ENCODE results near the gene TM9SF1.

- TF ChIP-seq, protein P1, sequence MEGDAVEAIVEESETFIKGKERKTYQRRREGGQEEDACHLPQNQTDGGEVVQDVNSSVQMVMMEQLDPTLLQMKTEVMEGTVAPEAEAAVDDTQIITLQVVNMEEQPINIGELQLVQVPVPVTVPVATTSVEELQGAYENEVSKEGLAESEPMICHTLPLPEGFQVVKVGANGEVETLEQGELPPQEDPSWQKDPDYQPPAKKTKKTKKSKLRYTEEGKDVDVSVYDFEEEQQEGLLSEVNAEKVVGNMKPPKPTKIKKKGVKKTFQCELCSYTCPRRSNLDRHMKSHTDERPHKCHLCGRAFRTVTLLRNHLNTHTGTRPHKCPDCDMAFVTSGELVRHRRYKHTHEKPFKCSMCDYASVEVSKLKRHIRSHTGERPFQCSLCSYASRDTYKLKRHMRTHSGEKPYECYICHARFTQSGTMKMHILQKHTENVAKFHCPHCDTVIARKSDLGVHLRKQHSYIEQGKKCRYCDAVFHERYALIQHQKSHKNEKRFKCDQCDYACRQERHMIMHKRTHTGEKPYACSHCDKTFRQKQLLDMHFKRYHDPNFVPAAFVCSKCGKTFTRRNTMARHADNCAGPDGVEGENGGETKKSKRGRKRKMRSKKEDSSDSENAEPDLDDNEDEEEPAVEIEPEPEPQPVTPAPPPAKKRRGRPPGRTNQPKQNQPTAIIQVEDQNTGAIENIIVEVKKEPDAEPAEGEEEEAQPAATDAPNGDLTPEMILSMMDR (conservative IDR thresholded peaks at IDR 0.05; ENCODE audit: low read depth, low read length) = peak; percentile 47
- no peak for TF ChIP-seq EZH2 (IDR thresholded peaks at IDR 0.05; ENCODE audit: borderline replicate concordance, low read depth, low read length, poor library complexity, severe bottlenecking)
Measured at GRCh38 chr14:24241829-24242443, 46.7 kb upstream of the TM9SF1 start.
